OCI-LY7 (cell line): ENCODE data around the gene PTH1R. TPM values are rescaled to one million over a fixed set of nuclear protein-coding genes. Genes with fewer than 3 reads are reported as not detected.

Experiments used
- BruUV-seq: library from RNA; stranded (reverse); fragments of 400-500 nt; replicated peaks from 2 replicates; lab custom pipeline; 2021; lab: Mats Ljungman, UMichigan
- CTCF ChIA-PET: fragments of 300-600 bp; sonication (Branson Sonifier 250); formaldehyde crosslinking; loops from one replicate; lab custom pipeline; 2022; ENCODE audit warnings: antibody characterized with exemption; ENCODE audit not compliant: unreplicated experiment; lab: Charles Lee
- POLR2A ChIA-PET: fragments of 300-600 bp; sonication (Branson Sonifier 250); formaldehyde crosslinking; loops from one replicate; lab custom pipeline; 2022; ENCODE audit warnings: antibody characterized with exemption; lab: Charles Lee
- DNase-seq: peaks from one replicate; pipeline ENCODE4 v3.0.0-alpha.2; 2015; ENCODE audit warnings: low spot score
- H2AFZ ChIP-seq: fragments of 200-600 bp; sonication (generic), shearing (Covaris generic); 2 replicates; pipeline ENCODE4 v1.6.1; 2014; ENCODE audit warnings: mild to moderate bottlenecking, antibody characterized with exemption, low read length, moderate library complexity
- H3K27ac ChIP-seq: fragments of 200-600 bp; sonication (generic); 2 replicates; pipeline ENCODE4 v1.5.1; 2014; ENCODE audit warnings: mixed run types, low read depth, mild to moderate bottlenecking, moderate library complexity, low read length, inconsistent platforms; ENCODE audit not compliant: poor library complexity, severe bottlenecking
- H3K36me3 ChIP-seq: fragments of 200-600 bp; sonication (generic); 2 replicates; pipeline ENCODE4 v1.6.1; 2014; ENCODE audit warnings: mild to moderate bottlenecking, antibody characterized with exemption, low read length, moderate library complexity, mixed read lengths; ENCODE audit not compliant: insufficient read depth
- H3K4me1 ChIP-seq: fragments of 200-600 bp; sonication (generic); 2 replicates; pipeline ENCODE4 v1.5.1; 2014; ENCODE audit warnings: mild to moderate bottlenecking, low read length; ENCODE audit not compliant: insufficient read depth, poor library complexity, severe bottlenecking
- H3K4me2 ChIP-seq: fragments of 200-600 bp; sonication (generic); 2 replicates; pipeline ENCODE4 v1.6.1; 2014; ENCODE audit warnings: mild to moderate bottlenecking, low read length
- H3K4me3 ChIP-seq: fragments of 200-600 bp; sonication (generic); 2 replicates; pipeline ENCODE4 v1.5.1; 2014; ENCODE audit warnings: mild to moderate bottlenecking, low read depth, low read length; ENCODE audit not compliant: poor library complexity, severe bottlenecking
- H3K79me2 ChIP-seq: fragments of 200-600 bp; sonication (generic); 2 replicates; pipeline ENCODE4 v1.6.1; 2016; ENCODE audit warnings: low read depth, mild to moderate bottlenecking, low read length, moderate library complexity, mixed read lengths; ENCODE audit not compliant: insufficient read depth
- H3K9me2 ChIP-seq: fragments of 200-600 bp; sonication (generic); 2 replicates; pipeline ENCODE4 v1.6.1; 2016; ENCODE audit warnings: mild to moderate bottlenecking, low read length, mixed read lengths; ENCODE audit not compliant: insufficient read depth
- H3K9me3 ChIP-seq: fragments of 200-600 bp; sonication (generic); 2 replicates; pipeline ENCODE4 v1.6.1; 2014; ENCODE audit warnings: mild to moderate bottlenecking, mixed run types, low read length, mixed read lengths
- H4K20me1 ChIP-seq: fragments of 200-600 bp; sonication (generic); 2 replicates; pipeline ENCODE4 v1.6.1; 2014; ENCODE audit warnings: mild to moderate bottlenecking, antibody characterized with exemption, low read length, moderate library complexity, mixed read lengths; ENCODE audit not compliant: insufficient read depth
- EZH2phosphoT487 ChIP-seq: fragments of 200-600 bp; sonication (generic); IDR thresholded peaks from 2 replicates; pipeline ENCODE4 v1.6.1; 2018; ENCODE audit warnings: low read depth, borderline replicate concordance, mild to moderate bottlenecking, mixed run types, antibody characterized with exemption, low read length, moderate library complexity, mixed read lengths
- intact Hi-C: fragments of 100-400 bp; cut with micrococcal nuclease; formaldehyde crosslinking; loops from one replicate; pipeline ENCODE4 v1.10.0; 2022; ENCODE audit not compliant: unreplicated experiment
- total RNA-seq, 2 experiments: library from RNA; depleted of rRNA in 1 of 2; stranded (reverse); fragments of >200 nt in 1 of 2; shearing (Covaris generic) in 1 of 2; gene quantifications; 2 replicates each; pipeline ENCODE4 v1.2.3, GENCODE V29; 2014 to 2022
- TF ChIP-seq, protein P1 (sequence below): fragments of 200-600 bp; sonication (generic); conservative IDR thresholded peaks from 2 replicates; pipeline ENCODE4 v1.5.1; 2014; ENCODE audit warnings: mild to moderate bottlenecking, antibody characterized with exemption, low read length, moderate library complexity, mixed read lengths

PTH1R gene
- total RNA-seq, 2 experiments from 2014 or later = not detected

DNA sequence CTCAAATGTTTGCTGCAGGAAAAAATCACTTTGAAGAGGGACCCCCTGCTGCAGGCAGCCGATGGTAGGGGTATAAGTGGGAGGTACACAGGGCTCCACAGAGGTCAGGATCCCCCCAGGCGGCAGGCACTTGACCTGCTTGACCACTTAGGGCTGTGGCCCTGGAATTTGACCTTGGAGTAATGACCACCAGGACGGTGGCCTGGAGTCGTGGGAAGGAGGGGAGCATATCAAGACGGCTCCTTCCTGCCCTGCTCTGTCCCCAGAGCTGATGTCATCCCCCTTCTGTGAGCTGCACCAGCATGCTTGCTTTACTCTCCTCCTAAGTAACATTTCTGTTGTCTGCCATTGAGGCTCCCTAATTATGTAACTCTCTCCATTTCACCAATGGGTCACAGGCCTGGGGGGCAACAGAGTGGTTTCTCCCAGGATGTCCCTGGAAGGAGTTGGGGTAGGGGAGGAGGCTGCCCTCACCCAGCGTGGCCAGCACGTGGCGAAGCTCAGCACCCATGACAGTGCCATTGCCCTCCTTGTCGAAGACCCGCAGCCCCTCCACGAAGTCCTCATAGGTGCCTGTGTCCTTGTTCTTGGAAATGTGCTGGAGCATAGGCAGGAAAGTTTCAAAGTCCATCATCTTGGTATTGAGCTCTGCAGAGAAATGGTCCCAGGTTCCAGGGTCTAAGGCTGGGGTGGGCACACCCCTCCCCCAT is 18.4 kb upstream of the PTH1R start:
- POLR2A ChIA-PET = interaction anchor here (0.7 kb wide), 1 partner anchor 522 kb away, joined by 3 read pairs; the partner anchor contains the start of gene PTPN23

DNA sequence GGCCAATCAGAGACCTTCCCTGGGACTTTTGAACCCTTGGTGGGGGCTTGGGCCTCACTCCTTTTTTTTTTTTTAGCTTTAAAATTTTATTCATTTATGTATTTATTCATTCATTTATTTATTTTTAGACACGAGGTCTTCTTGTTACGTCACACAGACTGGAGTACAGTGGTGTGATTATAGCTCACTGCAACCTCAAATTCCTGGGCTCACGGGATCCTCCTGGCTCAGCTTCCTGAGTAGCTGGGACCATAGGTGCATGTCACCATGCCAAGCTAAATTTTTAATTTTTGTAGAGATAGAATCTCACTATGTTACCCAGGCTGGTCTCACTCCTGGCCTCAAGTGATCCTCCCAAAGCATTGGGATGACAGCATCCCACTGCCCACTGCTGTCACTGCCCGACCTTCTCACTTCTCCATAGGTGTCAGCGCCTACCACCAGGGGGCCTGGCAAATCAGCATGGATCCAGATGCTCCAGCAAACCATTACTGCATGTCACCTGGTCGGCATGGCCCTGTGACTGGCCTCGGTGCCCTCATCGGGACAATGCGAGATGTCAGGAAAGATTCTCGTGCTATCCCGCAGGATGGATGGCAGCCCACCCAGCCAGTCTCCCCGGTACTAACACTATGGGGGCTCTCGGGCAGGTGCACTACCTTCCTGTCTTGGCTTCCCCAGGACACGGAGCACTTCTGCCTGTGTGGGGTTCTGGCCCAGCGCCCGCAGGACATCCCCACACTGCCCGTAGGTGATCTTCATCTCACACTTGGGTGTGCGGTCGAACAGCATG is 17.3 kb upstream of the PTH1R start:
- Histone ChIP-seq H3K79me2 (no peaks in the 10 kb centered on the region), H4K20me1 (no peaks in the 10 kb centered on the region), H3K36me3 (no peaks in the 10 kb centered on the region), H3K27ac (no peak overlapping the region), H3K4me3 (no peak overlapping the region), H3K4me2 (no peak overlapping the region), H3K9me2 (no peaks in the 10 kb centered on the region), H3K4me1 (no peaks in the 10 kb centered on the region), H3K9me3 (no peaks in the 10 kb centered on the region), H2AFZ (no peak overlapping the region)
- DNase-seq = peak; percentile 44
- ChIA-PET POLR2A (interaction anchor here (0.7 kb wide), 1 partner anchor 520 kb away, joined by 3 read pairs; the partner anchor contains the start of gene PTPN23), CTCF (interaction anchor here (0.6 to 0.8 kb wide), 2 partner anchors 97 to 150 kb away, joined by 3 to 4 read pairs; no protein-coding TSS in a partner anchor)
- TF ChIP-seq, protein P1, sequence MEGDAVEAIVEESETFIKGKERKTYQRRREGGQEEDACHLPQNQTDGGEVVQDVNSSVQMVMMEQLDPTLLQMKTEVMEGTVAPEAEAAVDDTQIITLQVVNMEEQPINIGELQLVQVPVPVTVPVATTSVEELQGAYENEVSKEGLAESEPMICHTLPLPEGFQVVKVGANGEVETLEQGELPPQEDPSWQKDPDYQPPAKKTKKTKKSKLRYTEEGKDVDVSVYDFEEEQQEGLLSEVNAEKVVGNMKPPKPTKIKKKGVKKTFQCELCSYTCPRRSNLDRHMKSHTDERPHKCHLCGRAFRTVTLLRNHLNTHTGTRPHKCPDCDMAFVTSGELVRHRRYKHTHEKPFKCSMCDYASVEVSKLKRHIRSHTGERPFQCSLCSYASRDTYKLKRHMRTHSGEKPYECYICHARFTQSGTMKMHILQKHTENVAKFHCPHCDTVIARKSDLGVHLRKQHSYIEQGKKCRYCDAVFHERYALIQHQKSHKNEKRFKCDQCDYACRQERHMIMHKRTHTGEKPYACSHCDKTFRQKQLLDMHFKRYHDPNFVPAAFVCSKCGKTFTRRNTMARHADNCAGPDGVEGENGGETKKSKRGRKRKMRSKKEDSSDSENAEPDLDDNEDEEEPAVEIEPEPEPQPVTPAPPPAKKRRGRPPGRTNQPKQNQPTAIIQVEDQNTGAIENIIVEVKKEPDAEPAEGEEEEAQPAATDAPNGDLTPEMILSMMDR = peak; percentile 74
- TF ChIP-seq EZH2phosphoT487 = no peak
- no TSS peak for BruUV-seq
- intact Hi-C loops = no loop called here

More for the DNA sequence above, 18.4 kb upstream of the PTH1R start:
- no peaks in the 10 kb centered on the region for H3K36me3 ChIP-seq
- no peak overlapping the region for H3K27ac ChIP-seq
- no peak for DNase-seq
- no peak overlapping the region for H3K4me3 ChIP-seq
- intact Hi-C loops = no loop called here
- no peaks in the 10 kb centered on the region for H4K20me1 ChIP-seq
- BruUV-seq = no TSS peak
- H3K9me3 ChIP-seq = no peaks in the 10 kb centered on the region
- TF ChIP-seq, protein P1 = no peak
- TF ChIP-seq EZH2phosphoT487 = no peak
- H3K79me2 ChIP-seq = no peaks in the 10 kb centered on the region
- no peaks in the 10 kb centered on the region for H3K9me2 ChIP-seq
- CTCF ChIA-PET = interaction anchor here (0.8 kb wide), 1 partner anchor 96 kb away, joined by 3 read pairs; no protein-coding TSS in a partner anchor
- H2AFZ ChIP-seq = no peak overlapping the region
- H3K4me1 ChIP-seq = no peaks in the 10 kb centered on the region
- H3K4me2 ChIP-seq = no peak overlapping the region
